ENCODE results near the gene COQ10A. TPM values are rescaled to one million over a fixed set of nuclear protein-coding genes. Genes with fewer than 3 reads are reported as not detected.
"Not testable (repeated sequence)": the region's sequence is repeated elsewhere in the genome, so short reads cannot be mapped to it uniquely, and the experiment has no call there.

Gene COQ10A
- total RNA-seq, 1 experiment from 2014 or later, result 24.2 TPM

DNA sequence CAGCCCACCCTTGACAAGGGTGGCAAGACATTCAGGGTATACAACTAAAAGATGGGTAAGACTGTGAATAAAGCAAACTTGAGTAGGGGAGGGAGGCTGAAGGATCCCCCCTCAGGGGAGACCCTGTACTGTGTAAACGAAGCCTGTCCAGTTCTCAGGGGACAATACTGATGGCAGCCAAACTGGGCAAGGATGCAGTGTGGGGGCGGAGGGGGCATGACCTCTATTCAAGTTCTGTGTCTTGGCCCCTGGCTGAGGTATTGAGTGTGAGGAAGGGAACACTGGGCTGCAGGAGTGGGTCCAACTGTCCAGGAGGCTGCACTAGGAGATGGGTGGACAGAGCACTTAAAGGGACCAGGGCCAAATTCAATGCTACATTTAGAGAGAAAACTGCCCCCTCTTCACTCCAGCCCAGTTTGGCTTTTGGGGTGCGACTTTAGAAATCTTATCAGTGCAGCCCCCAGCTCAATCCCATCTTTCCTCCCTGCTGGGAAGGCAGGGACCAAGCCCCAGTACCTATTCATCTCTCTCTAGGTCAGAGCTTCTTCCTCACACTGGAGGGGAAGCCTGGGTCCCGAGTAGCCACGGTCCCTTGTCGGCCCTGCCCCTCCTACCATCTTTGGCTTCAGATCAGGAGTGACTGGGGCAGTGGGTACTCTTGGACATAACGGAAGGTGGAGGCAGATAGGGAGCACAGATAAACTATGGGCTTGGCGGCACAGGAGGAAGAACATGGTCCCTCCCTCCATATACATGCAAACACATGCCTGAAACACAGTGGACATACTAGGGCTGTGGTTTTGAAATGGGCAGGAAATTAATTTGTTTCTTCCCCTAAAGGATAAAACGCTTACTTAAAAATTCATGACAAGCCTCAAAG, 25.1 kb upstream of the COQ10A start:
- in situ Hi-C loops (cut with HindIII; ENCODE audit: low sequenced_read_pairs), result no loop called here
- no peak for DNase-seq (ENCODE audit: low spot score)

GRCh38 chr12:56242986-56243385, 23.8 kb upstream of the COQ10A start:
- no peak for DNase-seq (ENCODE audit: low spot score)
- in situ Hi-C loops (cut with HindIII; ENCODE audit: low sequenced_read_pairs), result no loop called here

DNA sequence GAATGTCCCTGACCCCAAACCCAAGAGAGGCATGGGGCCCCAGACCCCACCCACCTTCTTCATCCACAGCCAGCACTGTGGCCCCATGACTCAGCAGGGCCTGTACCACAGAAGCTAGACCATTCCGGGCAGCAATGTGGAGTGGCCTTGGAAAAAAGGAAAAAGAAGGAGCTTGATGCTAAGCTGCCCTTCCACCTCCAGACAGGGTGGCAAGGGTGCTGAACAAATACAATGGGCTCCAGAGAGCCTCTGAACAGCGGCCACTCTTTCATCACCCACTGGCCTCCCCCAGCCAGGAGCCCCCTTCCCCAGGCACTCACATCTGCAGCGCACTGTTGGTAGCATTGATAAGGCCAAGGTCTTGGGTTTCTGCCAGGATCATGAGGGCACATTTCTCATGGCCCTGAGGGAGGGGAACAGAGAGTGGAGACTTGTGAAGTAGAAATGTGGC, 23.0 kb upstream of the COQ10A start:
- no peak for DNase-seq (ENCODE audit: low spot score)
- in situ Hi-C loops (cut with HindIII; ENCODE audit: low sequenced_read_pairs), result no loop called here

DNA sequence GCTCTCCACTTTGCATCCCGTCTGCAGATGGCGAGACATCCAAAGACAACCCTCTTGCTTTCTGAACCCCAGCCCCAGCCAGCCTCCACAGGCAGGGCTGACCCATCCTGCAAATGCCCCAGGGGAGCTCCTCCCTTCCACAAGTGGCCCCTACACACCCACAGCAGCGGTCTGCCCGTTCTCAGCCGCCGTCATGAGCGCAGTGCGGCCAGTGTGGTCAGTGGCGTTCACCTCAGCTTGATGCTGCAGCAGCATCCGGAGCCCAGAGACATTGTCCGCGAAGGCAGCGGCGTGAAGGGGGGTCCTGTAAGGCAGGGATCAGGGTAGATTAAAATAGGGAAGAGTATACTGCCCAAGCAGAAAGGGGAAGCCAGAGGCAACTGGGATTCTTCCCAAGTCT, 22.2 kb upstream of the COQ10A start:
- DNase-seq (ENCODE audit: low spot score), result no peak
- in situ Hi-C loops (cut with HindIII; ENCODE audit: low sequenced_read_pairs), result no loop called here

- DNase-seq (ENCODE audit: low spot score), result no peak
- in situ Hi-C loops (cut with HindIII; ENCODE audit: low sequenced_read_pairs), result no loop called here
Observed at GRCh38 chr12:56247923-56248322, 18.8 kb upstream of the COQ10A start.

DNA sequence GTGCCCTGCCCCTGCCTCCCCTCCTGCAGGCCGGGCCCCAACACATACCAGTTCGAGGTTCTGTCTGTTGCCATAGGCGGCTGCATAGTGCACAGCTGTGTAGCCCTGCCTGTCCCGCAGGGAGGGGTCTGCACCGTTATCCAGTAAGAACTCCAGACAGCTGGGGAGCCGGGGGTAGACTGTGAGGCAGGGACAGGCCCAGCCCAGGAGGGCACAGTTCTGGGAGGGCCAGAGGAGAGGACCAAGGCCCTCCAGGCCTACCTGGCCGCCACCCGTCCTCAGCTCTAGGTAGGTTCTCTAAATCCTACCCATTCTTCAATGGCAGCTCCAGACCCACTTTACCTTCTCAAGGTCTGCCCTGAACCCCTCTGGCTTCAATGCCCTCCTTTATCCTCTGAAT, 18.0 kb upstream of the COQ10A start:
- no peak for DNase-seq (ENCODE audit: low spot score)
- in situ Hi-C loops (cut with HindIII; ENCODE audit: low sequenced_read_pairs), result no loop called here

DNA sequence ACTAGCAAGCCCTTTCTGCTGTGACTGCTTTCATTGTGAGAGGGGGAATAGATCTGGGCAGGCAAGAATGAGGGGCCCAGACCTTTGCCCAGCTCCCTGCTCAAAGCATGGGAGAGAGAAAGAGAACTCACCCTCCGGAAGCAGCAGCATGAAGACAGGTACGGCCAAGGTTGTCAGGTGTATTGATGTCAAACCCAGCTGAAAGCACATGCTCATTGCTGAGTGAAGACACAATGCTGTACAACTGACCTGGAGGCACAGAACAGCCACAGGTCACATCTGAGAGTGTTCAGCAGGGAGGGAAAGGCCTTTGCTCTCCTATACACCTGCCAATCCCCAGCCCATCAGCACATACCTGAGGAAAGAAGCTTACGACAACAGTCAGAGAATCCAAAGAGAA, 14.1 kb upstream of the COQ10A start:
- in situ Hi-C loops (cut with HindIII; ENCODE audit: low sequenced_read_pairs), result no loop called here
- no peak for DNase-seq (ENCODE audit: low spot score)

DNA sequence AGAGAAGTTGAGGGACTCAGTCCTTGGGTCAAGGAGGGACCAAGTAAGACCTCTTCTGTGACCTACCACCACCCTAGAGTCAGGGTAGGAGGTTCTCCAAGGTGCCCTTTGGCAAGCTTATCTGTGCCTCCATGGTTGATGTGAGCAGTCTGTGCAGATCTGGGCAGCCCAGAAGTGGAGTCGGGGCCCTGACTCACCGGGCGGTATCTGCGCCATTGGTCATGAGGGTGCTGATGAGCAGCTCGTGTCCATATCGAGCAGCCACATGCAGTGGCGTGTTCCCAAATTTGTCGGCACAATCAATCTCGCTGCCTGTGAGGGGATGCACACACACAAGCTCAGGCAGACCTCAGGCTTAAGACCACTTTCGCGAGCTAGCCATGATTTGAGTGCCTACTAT, 13.7 kb upstream of the COQ10A start:
- in situ Hi-C loops (cut with HindIII; ENCODE audit: low sequenced_read_pairs), result no loop called here
- DNase-seq (ENCODE audit: low spot score), result no peak

DNA sequence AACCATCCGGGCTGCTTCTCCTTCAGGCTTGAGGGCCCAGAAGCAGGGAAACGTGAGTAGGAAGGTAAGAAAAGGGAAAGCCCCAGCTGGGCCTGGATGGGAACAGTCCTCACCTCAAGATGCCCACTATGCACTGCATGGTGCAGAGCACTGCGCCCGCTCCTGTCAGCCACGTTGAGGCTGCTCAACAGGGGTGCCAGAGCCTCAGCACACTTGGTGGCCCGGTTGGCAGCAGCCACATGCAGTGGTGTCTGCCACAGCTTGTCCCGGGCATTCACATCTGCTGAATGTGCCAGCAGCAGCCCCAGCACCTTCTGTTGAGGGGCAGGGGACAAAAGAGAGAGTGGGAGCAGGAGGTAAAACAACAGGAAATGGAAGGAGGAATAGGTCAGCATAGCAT, 11.1 kb upstream of the COQ10A start:
- no peak for DNase-seq (ENCODE audit: low spot score)
- in situ Hi-C loops (cut with HindIII; ENCODE audit: low sequenced_read_pairs), result no loop called here

DNA sequence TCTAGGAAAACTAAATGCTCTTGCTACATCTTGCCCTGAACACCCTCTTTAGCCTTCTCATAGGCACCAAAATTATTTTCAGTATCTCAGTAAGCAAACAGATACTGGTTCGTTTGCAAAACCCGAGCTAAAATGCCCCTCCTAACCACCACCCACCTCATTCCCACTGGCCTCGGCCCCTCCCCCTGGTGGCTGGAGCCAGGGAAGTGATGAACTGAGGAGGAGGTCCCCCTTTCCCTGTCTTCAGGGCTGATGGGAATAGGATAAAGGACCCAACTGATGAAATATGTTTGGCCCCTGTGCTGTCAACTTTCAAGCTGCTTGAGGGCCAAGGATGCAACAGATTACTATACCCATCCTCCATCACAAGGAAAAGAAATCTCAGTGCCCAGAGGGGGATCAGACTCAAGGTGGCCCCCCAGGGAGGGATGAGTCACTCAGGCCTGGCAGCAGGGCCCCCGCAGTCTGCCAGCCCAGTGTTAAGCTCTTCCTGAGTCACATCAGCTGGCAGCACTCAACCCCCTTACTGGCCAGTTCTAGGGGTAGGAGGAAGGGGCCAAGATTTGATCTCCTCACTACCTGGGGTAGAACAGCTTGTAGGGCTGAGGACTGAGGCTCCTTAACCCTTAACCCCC, 10.3 kb upstream of the COQ10A start:
- in situ Hi-C loops (cut with HindIII; ENCODE audit: low sequenced_read_pairs), result no loop called here
- DNase-seq (ENCODE audit: low spot score), result no peak

- no peak for DNase-seq (ENCODE audit: low spot score)
- in situ Hi-C loops (cut with HindIII; ENCODE audit: low sequenced_read_pairs), result no loop called here
Observed at GRCh38 chr12:56257071-56257470, 9.7 kb upstream of the COQ10A start.

GRCh38 chr12:56257491-56258067, 9.2 kb upstream of the COQ10A start:
- DNase-seq (ENCODE audit: low spot score), result peak; percentile 40
- in situ Hi-C loops (cut with HindIII; ENCODE audit: low sequenced_read_pairs), result no loop called here

DNA sequence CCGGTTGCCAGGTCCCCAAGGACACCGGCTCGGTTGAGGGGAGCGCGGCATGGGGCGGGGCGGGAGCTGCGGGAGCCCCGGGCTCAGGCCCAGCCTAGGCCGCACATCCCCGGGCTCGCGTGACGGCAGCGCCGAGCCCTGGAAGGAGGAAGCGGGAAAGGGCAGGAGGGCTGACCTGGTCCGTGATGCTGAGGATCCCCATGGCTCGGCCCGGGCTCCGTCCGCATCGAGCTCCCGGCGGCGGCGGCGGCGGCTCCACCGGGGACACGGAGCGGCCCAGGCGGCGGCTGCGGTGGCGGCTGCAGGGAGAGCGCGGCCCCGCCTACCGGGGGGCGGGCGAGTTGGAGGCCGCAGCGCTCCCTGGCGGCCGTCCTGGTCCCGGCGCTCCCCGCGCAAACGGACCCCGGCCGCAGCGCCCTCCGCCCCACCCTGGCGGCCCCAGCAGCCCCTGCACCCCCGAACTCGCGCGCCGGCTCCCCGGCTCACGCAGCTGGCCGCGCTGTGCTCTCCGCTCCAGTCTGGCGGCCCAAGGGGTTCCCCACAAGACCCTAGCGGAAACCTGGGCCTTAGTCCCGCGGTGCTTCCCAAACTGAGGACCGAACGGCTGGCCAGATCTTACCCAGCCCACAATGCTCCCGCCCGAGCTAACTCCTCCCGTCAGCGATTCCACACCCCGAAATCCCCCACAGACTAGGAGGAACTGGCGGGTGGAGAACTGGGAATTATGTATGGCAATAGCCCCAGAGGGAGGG, 8.5 kb upstream of the COQ10A start, which contains the start of gene ANKRD52:
Gene ANKRD52 (minus strand): TSS at position 317 of the 752 bp plus-strand sequence. CDS start 115 bp downstream, at position 202.
- DNase-seq (ENCODE audit: low spot score), result peak; percentile 82
- in situ Hi-C loops (cut with HindIII; ENCODE audit: low sequenced_read_pairs), result no loop called here

DNA sequence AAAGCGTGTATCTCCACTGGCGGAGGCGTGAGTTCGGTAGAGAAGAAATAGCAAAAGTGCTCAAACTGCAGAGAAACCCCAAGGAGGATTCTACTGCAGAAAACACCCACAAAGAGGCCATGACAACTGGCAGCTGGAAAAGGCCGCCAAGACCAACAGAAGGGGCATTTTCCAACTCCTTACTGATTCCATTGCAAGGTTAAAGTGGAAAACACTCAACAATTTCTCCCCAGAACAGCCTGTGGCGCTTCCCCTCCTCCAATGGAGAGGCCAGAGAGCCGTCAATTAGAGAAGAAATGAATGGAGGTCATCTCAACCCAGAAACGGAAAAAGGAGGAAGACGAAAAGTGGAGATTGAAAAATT, 7.9 kb upstream of the COQ10A start:
- DNase-seq (ENCODE audit: low spot score), result no peak
- in situ Hi-C loops (cut with HindIII; ENCODE audit: low sequenced_read_pairs), result no loop called here

- DNase-seq (ENCODE audit: low spot score), result no peak
- in situ Hi-C loops (cut with HindIII; ENCODE audit: low sequenced_read_pairs), result no loop called here
Observed at GRCh38 chr12:56260380-56260779, 6.4 kb upstream of the COQ10A start.

DNA sequence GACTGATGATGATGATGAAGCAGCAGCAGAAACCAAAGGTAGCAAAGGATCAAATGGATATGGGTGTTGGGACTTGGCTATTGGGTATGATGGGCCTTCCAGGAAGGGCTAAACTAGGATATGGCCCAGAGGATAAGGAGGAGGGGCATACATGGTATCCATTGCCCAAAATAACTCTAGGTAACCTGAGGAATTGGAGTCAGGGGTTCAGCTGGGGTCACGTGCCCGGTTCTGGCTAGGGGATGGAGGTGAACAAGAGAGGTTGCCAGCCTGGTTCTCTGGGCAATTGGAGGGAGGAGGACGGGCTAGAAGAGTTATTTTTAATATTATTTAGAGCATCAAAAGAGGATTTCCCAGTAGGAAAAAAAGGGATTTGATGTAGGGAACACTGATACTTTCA, 5.8 kb upstream of the COQ10A start:
- in situ Hi-C loops (cut with HindIII; ENCODE audit: low sequenced_read_pairs), result no loop called here
- DNase-seq (ENCODE audit: low spot score), result no peak

- no peak for DNase-seq (ENCODE audit: low spot score)
- in situ Hi-C loops (cut with HindIII; ENCODE audit: low sequenced_read_pairs), result no loop called here
Observed at GRCh38 chr12:56261503-56262232, 5.1 kb upstream of the COQ10A start.

DNA sequence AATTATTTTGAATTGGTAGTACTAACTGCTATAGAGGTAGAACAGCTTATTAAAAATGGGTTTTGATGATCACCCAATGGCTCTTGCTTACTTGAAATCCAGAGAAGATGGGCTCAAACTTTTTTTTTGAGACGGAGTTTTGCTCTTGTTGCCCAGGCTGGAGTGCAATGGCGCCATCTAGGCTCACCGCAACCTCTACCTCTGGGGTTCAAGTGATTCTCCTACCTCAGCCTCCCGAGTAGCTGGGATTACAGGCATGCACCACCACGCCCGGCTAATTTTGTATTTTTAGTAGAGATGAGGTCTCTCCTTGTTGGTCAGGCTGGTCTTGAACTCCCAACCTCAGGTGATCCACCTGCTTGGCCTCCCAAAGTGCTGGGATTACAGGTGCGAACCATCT, 3.8 kb upstream of the COQ10A start:
- in situ Hi-C loops (cut with HindIII; ENCODE audit: low sequenced_read_pairs); DNase-seq (ENCODE audit: low spot score): not testable (repeated sequence)

GRCh38 chr12:56266068-56266692, 562 bp upstream of the COQ10A start:
- in situ Hi-C loops (cut with HindIII; ENCODE audit: low sequenced_read_pairs), result not testable (repeated sequence)

More at GRCh38 chr12:56266068-56266692, 562 bp upstream of the COQ10A start:
- not testable (repeated sequence) for DNase-seq (ENCODE audit: low spot score)
